DMS 273 treated with DMSO at 0.1 percent for 48 hours (cell line): ENCODE data around the gene DISP2.

Source experiments
- DNase-seq: peaks from one replicate; lab custom pipeline; 2025; lab: John Stamatoyannopoulos, UW

DISP2 gene

GRCh38 chr15:40421246-40422157 is 63.5 kb downstream of the DISP2 start:
- peak; percentile 60 for DNase-seq

GRCh38 chr15:40424483-40425115 is 66.6 kb downstream of the DISP2 start:
- DNase-seq, result no peak

GRCh38 chr15:40425681-40426080 is 67.7 kb downstream of the DISP2 start:
- no peak for DNase-seq

- no peak for DNase-seq
These were observed 69.2 kb downstream of the DISP2 start for GRCh38 chr15:40427188-40427587.

- DNase-seq, result no peak
These were observed 70.2 kb downstream of the DISP2 start for GRCh38 chr15:40428185-40428584.
